Progenitor cell of endocrine pancreas (in vitro differentiated cells): ENCODE results near the gene FREM1. TPM values are rescaled to one million over a fixed set of nuclear protein-coding genes. Genes with fewer than 3 reads are reported as not detected.

Source experiments
- DNase-seq: peaks from one replicate; pipeline ENCODE4 v3.0.0; 2021; ENCODE audit warnings: low spot score; ENCODE audit not compliant: unreplicated experiment
- H3K27ac Mint-ChIP-seq: 2 replicates; pipeline ENCODE4 v1.8.0; 2021; ENCODE audit warnings: mild to moderate bottlenecking, moderate library complexity, mixed read lengths
- H3K27me3 Mint-ChIP-seq: 2 replicates; pipeline ENCODE4 v1.8.0; 2021; ENCODE audit warnings: mixed read lengths
- H3K36me3 Mint-ChIP-seq: 2 replicates; pipeline ENCODE4 v1.8.0; 2022; ENCODE audit warnings: mixed read lengths; ENCODE audit not compliant: insufficient read depth
- H3K4me1 Mint-ChIP-seq: 2 replicates; pipeline ENCODE4 v1.8.0; 2021; ENCODE audit warnings: low read depth, mixed read lengths
- H3K4me3 Mint-ChIP-seq: 2 replicates; pipeline ENCODE4 v1.8.0; 2021; ENCODE audit warnings: low read depth, mild to moderate bottlenecking, moderate library complexity, mixed read lengths
- H3K9me3 Mint-ChIP-seq: 2 replicates; pipeline ENCODE4 v1.8.0; 2021; ENCODE audit warnings: low read depth, mixed read lengths
- total RNA-seq: library from RNA; stranded (reverse); gene quantifications from 2 replicates; pipeline ENCODE4 v1.2.1, GENCODE V29; 2021
- TF ChIP-seq, protein P1 (sequence below): fragments of 200-600 bp; sonication (generic); IDR thresholded peaks from one replicate; pipeline ENCODE4 v1.5.0; 2021; ENCODE audit warnings: antibody characterized with exemption, mild to moderate bottlenecking; ENCODE audit not compliant: unreplicated experiment

Gene FREM1
- total RNA-seq, 1 donor from 2014 or later = 11.4 TPM

DNA sequence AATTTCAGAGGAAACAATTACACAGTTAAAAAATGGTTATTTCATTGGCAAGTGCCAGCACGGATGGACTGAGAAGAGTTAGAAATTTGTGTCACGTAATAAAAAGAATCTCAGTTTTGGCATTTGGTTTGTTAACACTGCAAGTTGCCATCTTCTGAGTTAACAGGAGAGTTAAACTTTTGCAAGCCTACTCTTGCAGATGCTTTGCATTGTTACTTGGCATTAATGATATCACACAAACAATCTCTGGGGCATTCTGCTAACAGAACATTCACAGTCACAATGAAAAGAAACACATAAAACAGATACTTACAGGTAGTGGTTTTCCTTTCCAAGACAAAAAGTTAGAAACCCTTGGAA is 647 bp downstream of the FREM1 start:
- H3K4me1 Mint-ChIP-seq = peaks cover 39% of the 10 kb centered on the region
- H3K27me3 Mint-ChIP-seq = peaks cover 3% of the 10 kb centered on the region
- no peak overlapping the region for H3K4me3 Mint-ChIP-seq
- DNase-seq = no peak
- no peak overlapping the region for H3K27ac Mint-ChIP-seq
- H3K9me3 Mint-ChIP-seq = no peaks in the 10 kb centered on the region
- TF ChIP-seq, protein P1, sequence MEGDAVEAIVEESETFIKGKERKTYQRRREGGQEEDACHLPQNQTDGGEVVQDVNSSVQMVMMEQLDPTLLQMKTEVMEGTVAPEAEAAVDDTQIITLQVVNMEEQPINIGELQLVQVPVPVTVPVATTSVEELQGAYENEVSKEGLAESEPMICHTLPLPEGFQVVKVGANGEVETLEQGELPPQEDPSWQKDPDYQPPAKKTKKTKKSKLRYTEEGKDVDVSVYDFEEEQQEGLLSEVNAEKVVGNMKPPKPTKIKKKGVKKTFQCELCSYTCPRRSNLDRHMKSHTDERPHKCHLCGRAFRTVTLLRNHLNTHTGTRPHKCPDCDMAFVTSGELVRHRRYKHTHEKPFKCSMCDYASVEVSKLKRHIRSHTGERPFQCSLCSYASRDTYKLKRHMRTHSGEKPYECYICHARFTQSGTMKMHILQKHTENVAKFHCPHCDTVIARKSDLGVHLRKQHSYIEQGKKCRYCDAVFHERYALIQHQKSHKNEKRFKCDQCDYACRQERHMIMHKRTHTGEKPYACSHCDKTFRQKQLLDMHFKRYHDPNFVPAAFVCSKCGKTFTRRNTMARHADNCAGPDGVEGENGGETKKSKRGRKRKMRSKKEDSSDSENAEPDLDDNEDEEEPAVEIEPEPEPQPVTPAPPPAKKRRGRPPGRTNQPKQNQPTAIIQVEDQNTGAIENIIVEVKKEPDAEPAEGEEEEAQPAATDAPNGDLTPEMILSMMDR = no peak
- no peaks in the 10 kb centered on the region for H3K36me3 Mint-ChIP-seq

DNA sequence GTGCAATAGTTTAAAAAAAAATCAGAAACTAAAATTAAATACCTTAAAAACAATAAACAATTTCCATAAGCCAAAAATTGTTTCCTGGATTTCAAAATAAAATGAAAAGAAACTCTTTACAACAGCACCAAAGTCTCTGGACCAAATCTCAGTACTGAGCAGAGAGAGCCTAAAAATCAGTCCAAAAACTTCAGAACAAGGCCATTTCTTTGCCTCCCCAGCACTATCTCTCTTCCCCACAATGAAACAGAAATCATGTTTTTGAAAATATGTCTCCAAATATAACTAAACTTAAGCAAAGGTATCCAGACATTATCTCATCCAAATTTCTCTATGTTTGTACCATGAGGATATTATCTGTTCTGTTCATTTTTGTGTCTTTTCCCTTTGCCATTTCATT is 1.0 kb downstream of the FREM1 start:
- no peaks in the 10 kb centered on the region for H3K36me3 Mint-ChIP-seq
- H3K9me3 Mint-ChIP-seq = no peaks in the 10 kb centered on the region
- H3K4me1 Mint-ChIP-seq = peaks cover 39% of the 10 kb centered on the region
- peaks cover 3% of the 10 kb centered on the region for H3K27me3 Mint-ChIP-seq
- TF ChIP-seq, protein P1 = no peak
- H3K4me3 Mint-ChIP-seq = no peak overlapping the region
- H3K27ac Mint-ChIP-seq = no peak overlapping the region
- DNase-seq = no peak

DNA sequence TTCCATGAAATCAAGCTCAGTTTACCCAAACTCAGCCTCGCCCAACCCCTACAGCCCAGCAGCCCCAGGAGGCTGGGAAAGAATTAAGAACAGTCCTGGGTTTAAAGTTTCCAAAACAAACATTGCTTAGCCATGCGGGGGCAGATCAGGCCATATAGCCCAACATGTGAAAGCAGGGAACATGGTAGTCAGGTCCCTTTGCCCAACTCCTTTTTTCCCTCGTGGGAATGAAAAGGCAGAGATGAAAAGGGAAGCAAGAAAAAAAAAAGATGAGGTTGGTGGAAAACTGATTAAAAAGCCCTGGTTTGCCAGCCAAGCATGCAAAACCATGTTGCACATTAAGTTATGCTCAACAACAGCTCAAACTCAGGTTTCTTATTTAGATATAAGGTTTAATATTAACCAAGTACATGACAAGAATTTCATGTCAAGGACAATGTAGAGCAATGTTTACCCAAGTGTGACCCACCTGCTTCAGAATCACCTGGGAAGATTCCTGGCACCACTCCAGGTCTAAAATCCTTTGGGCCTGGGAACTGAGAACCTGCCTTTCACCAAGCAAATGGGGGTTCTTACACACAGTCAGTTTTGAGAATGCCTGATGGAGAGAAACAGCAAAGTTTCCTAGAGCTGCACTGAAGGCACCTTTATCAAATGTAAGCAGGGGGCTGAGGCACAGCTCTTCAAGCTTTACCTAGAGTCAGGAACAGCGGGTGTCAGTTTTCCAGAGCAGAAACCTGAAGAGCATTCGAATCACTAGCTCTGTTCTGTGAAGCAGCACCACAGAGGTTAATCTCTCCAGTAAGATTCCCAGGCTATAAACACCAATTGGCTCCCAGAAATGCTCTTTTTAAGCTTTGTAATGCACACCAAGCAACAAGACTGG is 1.7 kb downstream of the FREM1 start:
- peak overlapping the region; percentile 66 for H3K27ac Mint-ChIP-seq
- no peak for DNase-seq

DNA sequence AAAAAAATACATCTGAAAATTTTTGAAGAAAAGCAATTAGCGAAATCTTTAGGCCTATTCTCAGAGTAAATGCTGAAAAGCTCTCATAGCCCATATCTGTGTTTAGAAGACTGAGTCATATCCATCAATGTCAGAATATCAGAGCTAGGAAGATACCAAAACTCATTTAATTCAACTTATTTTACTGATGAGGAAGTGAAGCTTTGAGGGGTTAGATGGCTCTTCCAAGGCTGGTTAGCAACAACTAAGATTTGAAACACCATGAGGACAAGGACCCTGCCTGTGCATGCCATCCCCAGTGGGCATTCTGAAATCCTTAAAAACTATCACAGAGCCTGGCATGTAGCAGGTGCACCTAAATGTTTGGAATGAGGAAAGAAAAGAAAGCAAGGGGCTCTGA is 2.5 kb downstream of the FREM1 start:
- DNase-seq = no peak
- Mint-ChIP-seq H3K27ac (no peak overlapping the region), H3K36me3 (no peaks in the 10 kb centered on the region), H3K4me3 (peak overlapping the region; percentile 11), H3K27me3 (peaks cover 3% of the 10 kb centered on the region), H3K4me1 (peaks cover 32% of the 10 kb centered on the region), H3K9me3 (no peaks in the 10 kb centered on the region)
- TF ChIP-seq, protein P1 = no peak

More for the DNA sequence above, 1.7 kb downstream of the FREM1 start:
- TF ChIP-seq, protein P1 = no peak
- no peaks in the 10 kb centered on the region for H3K9me3 Mint-ChIP-seq
- no peaks in the 10 kb centered on the region for H3K36me3 Mint-ChIP-seq
- peaks cover 38% of the 10 kb centered on the region for H3K4me1 Mint-ChIP-seq
- H3K27me3 Mint-ChIP-seq = peaks cover 3% of the 10 kb centered on the region
- H3K4me3 Mint-ChIP-seq = peak overlapping the region; percentile 40

DNA sequence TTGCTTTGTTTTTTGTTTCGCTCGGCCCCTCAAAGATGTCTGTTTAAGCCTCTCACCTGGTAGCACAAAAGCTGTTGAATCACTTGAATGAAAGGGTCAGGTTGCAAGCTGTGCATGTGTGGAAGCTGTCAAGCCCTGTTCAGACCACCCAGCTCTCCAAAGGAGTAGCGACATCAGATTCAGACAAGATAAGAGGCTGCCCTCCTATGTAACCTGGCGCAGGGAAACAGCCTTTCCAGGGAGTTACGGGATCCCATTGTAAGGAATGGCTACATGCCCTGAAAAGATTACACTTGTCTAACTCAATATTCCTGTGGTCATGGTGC is 2.9 kb downstream of the FREM1 start:
- no peak for DNase-seq
- peaks cover 28% of the 10 kb centered on the region for H3K4me1 Mint-ChIP-seq

More for the DNA sequence above, 2.9 kb downstream of the FREM1 start:
- no peak overlapping the region for H3K27ac Mint-ChIP-seq
- H3K4me3 Mint-ChIP-seq = peak overlapping the region; percentile 11
- no peaks in the 10 kb centered on the region for H3K9me3 Mint-ChIP-seq
- peaks cover 3% of the 10 kb centered on the region for H3K27me3 Mint-ChIP-seq
- TF ChIP-seq, protein P1 = no peak
- no peaks in the 10 kb centered on the region for H3K36me3 Mint-ChIP-seq
